ENCODE measurements around the gene USP48.

USP48 gene

GRCh38 chr1:21749109-21749508 lies 33.8 kb downstream of the USP48 start:
- DNase-seq (ENCODE audit: low spot score), result no peak

- no peak for DNase-seq (ENCODE audit: low spot score)
These were observed 39.5 kb downstream of the USP48 start for GRCh38 chr1:21743476-21743875.

GRCh38 chr1:21742578-21742977 lies 40.4 kb downstream of the USP48 start:
- DNase-seq (ENCODE audit: low spot score), result no peak

DNA sequence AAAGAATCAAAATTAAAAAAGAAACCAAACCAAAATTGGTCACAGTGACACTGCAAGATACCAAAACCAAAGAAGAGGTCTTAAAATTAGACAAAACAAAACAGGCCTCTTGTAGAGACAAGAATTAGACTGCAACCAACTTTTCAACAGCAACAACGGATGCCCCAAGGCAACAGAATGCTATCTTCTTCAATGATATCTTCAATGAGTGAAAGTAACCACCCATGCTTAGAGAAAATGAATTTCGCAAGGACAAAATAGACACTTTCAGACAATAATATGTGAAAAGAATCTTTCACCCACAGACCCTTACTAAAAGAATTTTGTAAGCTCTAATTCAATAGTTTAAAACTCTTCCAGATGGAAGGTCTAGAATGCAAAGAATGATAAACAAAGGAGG lies 41.7 kb downstream of the USP48 start:
- no peak for DNase-seq (ENCODE audit: low spot score)

DNA sequence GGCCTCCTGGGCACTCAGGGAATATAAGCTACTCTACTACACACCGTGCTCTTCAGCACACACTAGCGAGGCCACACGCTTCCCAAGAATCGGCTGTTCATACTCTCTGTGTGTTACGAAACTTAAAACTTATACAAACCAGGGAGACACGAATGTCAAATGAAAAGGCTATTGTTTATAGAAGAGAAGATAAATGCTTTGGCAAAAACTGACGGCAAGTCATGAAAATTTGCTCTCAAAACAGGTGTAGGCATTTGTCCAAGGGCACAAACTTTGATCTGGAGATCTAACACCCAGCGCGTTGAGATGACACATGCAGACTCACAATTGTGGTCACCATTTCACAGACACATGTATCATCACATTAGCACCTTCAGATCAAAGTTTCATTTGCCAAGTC lies 46.1 kb downstream of the USP48 start:
- DNase-seq (ENCODE audit: low spot score), result no peak

- DNase-seq (ENCODE audit: low spot score), result no peak
These were observed 46.9 kb downstream of the USP48 start for GRCh38 chr1:21736011-21736410.

DNA sequence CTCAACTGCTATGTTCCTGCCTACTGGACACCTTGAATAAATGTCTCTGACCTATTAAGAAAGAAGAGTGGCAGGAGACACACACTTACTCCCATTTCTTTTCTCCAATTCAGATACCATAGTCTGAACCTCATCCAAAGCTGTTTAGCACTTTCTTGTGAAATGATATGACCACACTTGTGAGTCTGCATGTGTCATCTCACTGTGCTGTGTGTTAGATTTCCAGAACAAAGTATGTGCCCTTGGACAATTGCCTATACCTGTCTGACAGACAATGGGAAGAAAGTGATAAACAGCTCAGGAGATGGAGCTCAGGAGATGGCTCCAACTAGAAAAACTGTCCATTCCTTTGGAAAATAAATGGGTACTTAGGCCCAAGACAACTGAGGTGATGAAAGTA lies 48.4 kb downstream of the USP48 start:
- no peak for DNase-seq (ENCODE audit: low spot score)

GRCh38 chr1:21732664-21733063 lies 50.3 kb downstream of the USP48 start:
- no peak for DNase-seq (ENCODE audit: low spot score)

DNA sequence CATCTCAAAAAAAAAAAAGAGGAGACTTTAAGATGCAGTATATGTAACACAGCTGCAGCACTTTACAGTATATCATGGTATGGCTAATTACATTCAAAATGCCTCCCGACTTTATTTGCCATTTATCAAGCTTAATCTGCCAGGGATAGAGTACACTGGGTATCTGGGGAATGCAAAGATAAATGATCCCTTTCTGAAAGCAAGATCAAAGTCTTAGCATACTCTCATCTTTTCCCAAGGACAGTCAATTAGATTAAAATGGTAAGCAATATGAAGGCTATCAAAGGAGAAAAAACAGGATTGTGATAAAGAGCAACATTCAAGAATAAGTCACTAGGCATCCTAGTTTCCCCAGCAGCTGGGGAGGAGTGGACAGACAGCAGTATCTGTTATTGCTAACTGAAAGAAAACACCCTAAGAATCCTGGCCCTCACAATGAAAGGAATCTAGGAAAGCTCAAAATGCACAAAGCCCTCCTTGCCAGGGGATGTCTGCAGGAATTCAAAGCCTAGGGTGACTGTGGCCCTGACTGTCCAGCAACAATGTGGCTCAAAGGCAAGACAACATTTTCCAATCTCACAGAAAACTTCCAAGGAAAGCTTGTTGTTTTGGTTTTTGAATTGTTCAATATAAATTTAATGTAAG lies 57.1 kb downstream of the USP48 start:
- DNase-seq (ENCODE audit: low spot score), result no peak

DNA sequence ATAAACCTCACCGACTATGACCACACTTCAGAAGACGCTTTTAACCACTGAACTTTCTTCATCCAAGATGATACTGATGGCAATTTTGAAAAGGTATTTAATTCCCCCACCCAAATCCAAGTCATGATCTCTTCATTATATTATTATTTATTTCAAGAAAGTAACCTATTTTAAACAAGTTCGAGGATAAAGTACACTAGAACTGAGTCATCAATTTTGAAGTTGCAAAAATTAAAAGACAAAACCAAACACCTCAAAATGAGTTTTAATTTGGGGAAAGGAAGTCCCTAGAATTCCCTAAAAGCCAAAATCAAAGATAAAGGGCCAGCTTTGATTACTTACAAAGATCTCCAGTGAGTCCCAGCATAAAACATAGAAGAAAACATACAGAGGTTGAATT lies 58.4 kb downstream of the USP48 start:
- DNase-seq (ENCODE audit: low spot score), result no peak

- no peak for DNase-seq (ENCODE audit: low spot score)
These were observed 58.9 kb downstream of the USP48 start for GRCh38 chr1:21724098-21724497.

GRCh38 chr1:21721295-21721985 lies 61.5 kb downstream of the USP48 start:
- DNase-seq (ENCODE audit: low spot score), result no peak

DNA sequence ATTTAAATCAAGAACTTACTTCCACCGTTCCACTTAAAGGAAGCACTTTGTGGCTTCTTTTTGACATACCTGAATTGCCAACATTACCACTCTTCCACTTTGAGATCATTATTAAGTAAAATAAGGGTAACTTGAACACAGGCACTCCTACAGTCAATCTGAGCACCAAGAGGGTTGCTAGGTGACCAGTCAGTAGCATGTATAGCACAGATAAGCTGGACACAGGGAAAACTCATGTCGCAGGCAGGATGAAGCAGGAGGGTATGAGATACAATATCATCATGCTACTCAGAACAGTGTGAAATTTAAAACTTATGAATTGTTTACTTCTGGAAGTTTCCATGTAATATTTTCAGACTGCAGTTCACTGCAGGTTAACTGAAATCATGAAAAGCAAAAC lies 66.8 kb downstream of the USP48 start:
- no peak for DNase-seq (ENCODE audit: low spot score)

- DNase-seq (ENCODE audit: low spot score), result no peak
These were observed 75.1 kb downstream of the USP48 start for GRCh38 chr1:21707891-21708290.

GRCh38 chr1:21707086-21707840 lies 75.7 kb downstream of the USP48 start:
- no peak for DNase-seq (ENCODE audit: low spot score)

GRCh38 chr1:21706151-21706835 lies 76.7 kb downstream of the USP48 start:
- DNase-seq (ENCODE audit: low spot score), result no peak

DNA sequence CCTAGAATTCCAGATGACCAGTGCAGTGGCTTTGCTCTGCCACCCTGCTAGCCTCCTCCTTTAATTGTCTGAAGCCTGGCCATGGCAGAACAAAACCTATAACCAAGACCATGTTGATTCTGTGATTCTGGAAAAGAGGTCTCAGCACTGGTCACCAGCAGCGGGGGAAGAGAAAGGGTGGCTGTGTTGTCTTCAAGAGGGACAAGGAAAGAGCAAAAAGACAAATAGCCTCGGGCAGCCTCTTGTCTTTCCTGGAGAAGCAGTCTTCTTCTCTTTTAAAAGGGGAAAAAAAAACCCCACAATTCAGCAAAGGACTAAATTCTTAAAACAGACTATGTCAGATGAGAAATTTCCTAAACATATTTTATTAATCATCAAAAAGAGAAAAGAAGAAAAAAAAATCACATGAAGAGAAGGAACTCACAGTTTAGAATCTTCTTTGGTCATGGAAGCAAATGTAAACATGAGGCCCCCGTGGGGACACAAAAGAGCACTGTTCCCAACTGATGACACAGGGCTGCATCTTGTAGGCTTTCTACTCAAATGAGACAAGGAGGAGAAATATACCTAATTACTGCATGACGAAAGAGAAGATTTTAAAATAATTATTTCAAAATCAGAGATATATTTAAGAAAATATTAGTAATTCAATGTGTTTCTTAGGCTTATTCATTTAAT lies 77.5 kb downstream of the USP48 start:
- DNase-seq (ENCODE audit: low spot score), result no peak

DNA sequence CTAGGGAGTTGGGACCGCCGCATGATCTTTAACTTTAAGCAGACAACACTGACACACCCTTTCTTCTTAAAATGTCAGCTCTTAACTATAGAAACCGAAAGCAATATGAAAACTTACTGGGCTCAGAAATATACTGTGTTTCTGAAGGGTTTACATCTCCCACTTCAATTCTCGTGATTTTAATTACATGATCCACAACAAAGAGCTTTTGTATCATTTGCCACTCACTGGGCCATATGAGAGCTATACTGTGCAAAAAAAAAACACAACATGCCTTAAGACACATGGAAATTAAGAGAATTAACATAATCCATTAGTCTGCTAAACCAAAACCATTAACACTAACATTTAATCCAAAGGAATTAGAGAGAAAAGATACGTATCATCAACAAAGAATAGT lies 78.8 kb downstream of the USP48 start:
- DNase-seq (ENCODE audit: low spot score), result no peak

GRCh38 chr1:21703318-21703963 lies 79.5 kb downstream of the USP48 start:
- DNase-seq (ENCODE audit: low spot score), result no peak

DNA sequence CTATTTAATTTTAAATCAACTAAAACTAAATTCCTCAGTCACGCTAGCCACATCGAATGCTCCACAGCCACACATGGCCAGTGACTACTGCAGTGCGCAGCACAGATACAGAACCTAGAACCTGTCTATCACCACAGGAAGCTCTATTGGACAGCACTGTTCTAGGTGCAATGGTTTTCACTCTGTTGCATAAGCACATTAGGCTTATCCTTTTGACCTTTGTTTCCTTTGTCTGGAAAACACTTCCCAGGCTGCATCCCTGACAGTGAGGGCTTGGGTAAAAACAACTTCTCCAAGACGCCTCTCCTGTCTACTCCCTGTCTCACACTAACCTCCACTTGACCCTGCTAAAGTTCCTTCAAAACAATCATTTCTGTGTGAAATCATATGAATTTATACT lies 80.2 kb downstream of the USP48 start:
- no peak for DNase-seq (ENCODE audit: low spot score)

GRCh38 chr1:21701401-21701800 lies 81.5 kb downstream of the USP48 start:
- DNase-seq (ENCODE audit: low spot score), result no peak

GRCh38 chr1:21700094-21700493 lies 82.9 kb downstream of the USP48 start:
- no peak for DNase-seq (ENCODE audit: low spot score)
